ENCODE measurements around the gene STIP1. TPM values are rescaled to one million over a fixed set of nuclear protein-coding genes. Genes with fewer than 3 reads are reported as not detected.

The STIP1 gene
- total RNA-seq, 1 experiment from 2014 or later = 557 TPM

- Histone ChIP-seq H3K27ac (ENCODE audit: low read length) (peak overlapping the region; percentile 63), H3K9me3 (ENCODE audit: low read length) (no peaks in the 10 kb centered on the region), H4K20me1 (ENCODE audit: low read length) (peaks cover 8% of the 10 kb centered on the region; the same call in 1 of the 2 replicates), H3F3A (ENCODE audit: low read length, unreplicated experiment) (peaks cover 16% of the 10 kb centered on the region), H3K9ac (ENCODE audit: low read length) (peak overlapping the region; percentile 89), H3K27me3 (ENCODE audit: low read length) (no peaks in the 10 kb centered on the region), H3K79me2 (ENCODE audit: low read length) (peaks cover 48% of the 10 kb centered on the region), H3K9me2 (replicated peaks; ENCODE audit: low read length) (no peaks in the 10 kb centered on the region), H3K36me3 (ENCODE audit: low read depth, low read length) (peaks cover 14% of the 10 kb centered on the region; the same call in 1 of the 2 replicates), H3K4me2 (ENCODE audit: low read length) (peak overlapping the region; percentile 94), H3K4me3 (ENCODE audit: low read length) (peak overlapping the region; percentile 87), H3K4me1 (ENCODE audit: insufficient read depth, low read length) (peaks cover 66% of the 10 kb centered on the region), H2AFZ (ENCODE audit: low read length) (peak overlapping the region; percentile 24; the same call in 1 of the 2 replicates)
- TF ChIP-seq EZH2phosphoT487 (IDR thresholded peaks at IDR 0.05; ENCODE audit: borderline replicate concordance, low read length) (no peak), EZH2 (IDR thresholded peaks at IDR 0.05; ENCODE audit: low read length, unreplicated experiment) (no peak), CTCF (conservative IDR thresholded peaks at IDR 0.05; ENCODE audit: low read depth, low read length) (no peak)
- ChIA-PET CTCF (interaction anchor here (0.6 to 1.1 kb wide), 5 partner anchors 11 to 573 kb away, joined by 3 to 7 read pairs (median 4); partner anchors contain the start of gene CATSPERZ), POLR2A (ENCODE audit: unreplicated experiment) (interaction anchor here (0.6 to 1.0 kb wide), 6 partner anchors 27 to 506 kb away, joined by 3 to 9 read pairs (median 4); partner anchors contain the start of gene PRDX5)
- DNase-seq (peak; percentile 56), ATAC-seq (peak; percentile 6)
- TSS peak; percentile 4 for BruUV-seq (replicated peaks)
- intact Hi-C loops (cut with micrococcal nuclease) = loop anchor here (2.0 kb wide), 1 partner anchor 63 kb away; the partner anchor contains the start of gene ESRRA
Observed at GRCh38 chr11:64241491-64242374, 55.8 kb downstream of the STIP1 start.

- Histone ChIP-seq H3K27ac (ENCODE audit: low read length) (no peak overlapping the region), H3K27me3 (ENCODE audit: low read length) (no peaks in the 10 kb centered on the region), H4K20me1 (ENCODE audit: low read length) (peaks cover 8% of the 10 kb centered on the region; the same call in 1 of the 2 replicates), H2AFZ (ENCODE audit: low read length) (no peak overlapping the region), H3F3A (ENCODE audit: low read length, unreplicated experiment) (peaks cover 14% of the 10 kb centered on the region), H3K4me3 (ENCODE audit: low read length) (peak overlapping the region; percentile 87; the same call in 1 of the 2 replicates), H3K9me2 (replicated peaks; ENCODE audit: low read length) (no peaks in the 10 kb centered on the region), H3K79me2 (ENCODE audit: low read length) (peaks cover 48% of the 10 kb centered on the region), H3K9me3 (ENCODE audit: low read length) (no peaks in the 10 kb centered on the region), H3K9ac (ENCODE audit: low read length) (no peak overlapping the region), H3K4me2 (ENCODE audit: low read length) (peak overlapping the region; percentile 94), H3K36me3 (ENCODE audit: low read depth, low read length) (peaks cover 14% of the 10 kb centered on the region; the same call in 1 of the 2 replicates), H3K4me1 (ENCODE audit: insufficient read depth, low read length) (peaks cover 60% of the 10 kb centered on the region)
- POLR2A ChIA-PET (ENCODE audit: unreplicated experiment) = interaction anchor here (1.0 kb wide), 1 partner anchor 17 kb away, joined by 3 read pairs; no protein-coding TSS in a partner anchor
- CTCF ChIA-PET = interaction anchor here (0.7 kb wide), 1 partner anchor 535 kb away, joined by 5 read pairs; the partner anchor contains the start of gene SF1
- TF ChIP-seq EZH2 (IDR thresholded peaks at IDR 0.05; ENCODE audit: low read length, unreplicated experiment) (no peak), EZH2phosphoT487 (IDR thresholded peaks at IDR 0.05; ENCODE audit: borderline replicate concordance, low read length) (no peak), CTCF (conservative IDR thresholded peaks at IDR 0.05; ENCODE audit: low read depth, low read length) (no peak)
- BruUV-seq (replicated peaks) = no TSS peak
- ATAC-seq (no peak), DNase-seq (no peak)
- intact Hi-C loops (cut with micrococcal nuclease) = no loop called here
Observed at GRCh38 chr11:64243236-64243854, 57.4 kb downstream of the STIP1 start.
